NB4 (cell line): ENCODE data around the gene SYNDIG1.

ENCODE experiments used
- DNase-seq: peaks from one replicate; pipeline ENCODE4 v3.0.0; 2010; ENCODE audit warnings: low read depth
- H3K4me3 ChIP-seq: one replicate; pipeline ENCODE4 v1.5.1; 2011; ENCODE audit warnings: mild to moderate bottlenecking, low read depth, low read length, moderate library complexity
- MYC ChIP-seq: IDR thresholded peaks from 2 replicates; pipeline ENCODE4 v1.6.1; 2011; ENCODE audit warnings: low read depth, low read length
- POLR2A ChIP-seq: IDR thresholded peaks from 2 replicates; pipeline ENCODE4 v1.6.1; 2011; ENCODE audit warnings: mild to moderate bottlenecking; ENCODE audit not compliant: insufficient read length; ENCODE audit errors: extremely low read depth
- TF ChIP-seq, protein P1 (sequence below): IDR thresholded peaks from 2 replicates; pipeline ENCODE4 v1.6.1; 2011; ENCODE audit warnings: low read depth, low read length
- TF ChIP-seq, protein P2 (sequence below): IDR thresholded peaks from one replicate; pipeline ENCODE4 v1.5.1; 2012; ENCODE audit warnings: low read depth, low read length

Gene SYNDIG1

DNA sequence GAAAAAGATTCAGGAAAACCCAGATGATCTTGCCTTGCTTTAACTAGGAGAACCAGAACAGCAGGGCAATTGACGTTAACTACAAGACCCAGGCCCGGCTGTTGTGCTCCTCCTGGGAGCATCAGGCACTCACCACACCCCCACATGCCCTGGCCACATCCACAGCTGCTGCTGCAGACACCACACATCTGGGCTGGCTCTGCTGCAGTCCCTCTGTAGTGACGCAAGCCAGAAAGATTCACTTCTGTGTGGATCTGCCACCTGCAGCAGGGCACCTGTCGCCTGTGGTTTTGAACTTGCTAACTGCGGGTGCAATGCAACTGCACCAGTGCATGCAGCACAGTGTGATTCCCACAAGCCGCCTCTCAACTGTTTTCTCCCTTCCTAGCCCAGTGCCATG lies 228.8 kb downstream of the SYNDIG1 start:
- H3K4me3 ChIP-seq: no peak overlapping the region

GRCh38 chr20:24698706-24699206 lies 229.3 kb downstream of the SYNDIG1 start:
- TF ChIP-seq, protein P1, sequence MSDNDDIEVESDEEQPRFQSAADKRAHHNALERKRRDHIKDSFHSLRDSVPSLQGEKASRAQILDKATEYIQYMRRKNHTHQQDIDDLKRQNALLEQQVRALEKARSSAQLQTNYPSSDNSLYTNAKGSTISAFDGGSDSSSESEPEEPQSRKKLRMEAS: no peak
- no peak for TF ChIP-seq MYC
- TF ChIP-seq, protein P2, sequence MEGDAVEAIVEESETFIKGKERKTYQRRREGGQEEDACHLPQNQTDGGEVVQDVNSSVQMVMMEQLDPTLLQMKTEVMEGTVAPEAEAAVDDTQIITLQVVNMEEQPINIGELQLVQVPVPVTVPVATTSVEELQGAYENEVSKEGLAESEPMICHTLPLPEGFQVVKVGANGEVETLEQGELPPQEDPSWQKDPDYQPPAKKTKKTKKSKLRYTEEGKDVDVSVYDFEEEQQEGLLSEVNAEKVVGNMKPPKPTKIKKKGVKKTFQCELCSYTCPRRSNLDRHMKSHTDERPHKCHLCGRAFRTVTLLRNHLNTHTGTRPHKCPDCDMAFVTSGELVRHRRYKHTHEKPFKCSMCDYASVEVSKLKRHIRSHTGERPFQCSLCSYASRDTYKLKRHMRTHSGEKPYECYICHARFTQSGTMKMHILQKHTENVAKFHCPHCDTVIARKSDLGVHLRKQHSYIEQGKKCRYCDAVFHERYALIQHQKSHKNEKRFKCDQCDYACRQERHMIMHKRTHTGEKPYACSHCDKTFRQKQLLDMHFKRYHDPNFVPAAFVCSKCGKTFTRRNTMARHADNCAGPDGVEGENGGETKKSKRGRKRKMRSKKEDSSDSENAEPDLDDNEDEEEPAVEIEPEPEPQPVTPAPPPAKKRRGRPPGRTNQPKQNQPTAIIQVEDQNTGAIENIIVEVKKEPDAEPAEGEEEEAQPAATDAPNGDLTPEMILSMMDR: no peak
- TF ChIP-seq POLR2A: no peak
- no peak for DNase-seq
- no peak overlapping the region for H3K4me3 ChIP-seq

More for the DNA sequence above, 228.8 kb downstream of the SYNDIG1 start:
- DNase-seq: no peak
- TF ChIP-seq, protein P2: no peak
- TF ChIP-seq, protein P1: no peak
- TF ChIP-seq POLR2A (no peak), MYC (no peak)

DNA sequence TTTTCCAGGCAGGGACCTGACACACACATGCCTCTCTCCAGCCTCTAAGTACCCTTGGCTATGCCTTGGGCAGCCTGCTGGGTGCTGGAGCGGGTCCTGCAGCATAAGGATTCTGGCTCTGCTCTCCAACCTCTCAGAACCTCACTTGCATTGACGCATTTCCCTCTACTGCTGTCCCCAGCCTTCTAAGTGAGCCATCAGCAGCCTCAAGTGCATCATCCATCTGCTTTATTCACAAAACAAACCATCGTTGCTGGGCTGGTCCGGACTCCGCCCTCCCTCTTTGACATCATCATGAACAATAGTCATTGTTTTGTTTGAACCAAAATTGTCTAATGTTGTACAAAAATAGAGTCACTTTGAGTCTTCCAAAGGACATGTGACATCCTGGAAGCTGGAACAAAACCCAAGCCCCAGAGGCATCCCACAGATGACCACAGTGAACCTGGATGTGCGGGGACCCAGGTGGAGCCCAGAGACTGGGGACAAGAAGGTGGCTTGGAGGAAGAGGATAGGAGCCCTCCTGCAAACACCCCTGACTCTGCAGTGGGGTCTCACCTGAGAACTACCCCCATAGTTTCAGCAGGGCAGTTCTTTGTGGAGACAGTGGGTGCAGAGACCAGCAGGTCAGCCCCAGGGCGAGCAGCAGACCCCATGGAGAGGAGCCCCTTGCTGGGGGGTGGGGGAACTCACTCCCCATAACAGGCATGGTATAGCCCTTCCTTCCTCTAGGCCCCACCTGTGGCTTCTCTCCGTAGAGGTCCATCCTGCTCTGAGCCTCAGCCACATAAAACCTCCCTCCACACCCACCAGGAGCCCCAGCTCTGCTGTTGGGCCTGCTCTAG lies 230.1 kb downstream of the SYNDIG1 start:
- TF ChIP-seq MYC (no peak), POLR2A (no peak)
- TF ChIP-seq, protein P1: no peak
- TF ChIP-seq, protein P2: no peak
- no peak overlapping the region for H3K4me3 ChIP-seq
- DNase-seq: no peak

- H3K4me3 ChIP-seq: no peak overlapping the region
- TF ChIP-seq, protein P1: no peak
- TF ChIP-seq MYC: no peak
- TF ChIP-seq POLR2A: no peak
- TF ChIP-seq, protein P2: no peak
- DNase-seq: no peak
Measured at GRCh38 chr20:24700166-24700860, 230.9 kb downstream of the SYNDIG1 start.

GRCh38 chr20:24701027-24701426 lies 231.6 kb downstream of the SYNDIG1 start:
- no peak for DNase-seq
- H3K4me3 ChIP-seq: no peak overlapping the region
- TF ChIP-seq MYC: no peak
- TF ChIP-seq, protein P2: no peak
- TF ChIP-seq, protein P1: no peak
